ENCODE results near the gene SERPINB6.

DNA sequence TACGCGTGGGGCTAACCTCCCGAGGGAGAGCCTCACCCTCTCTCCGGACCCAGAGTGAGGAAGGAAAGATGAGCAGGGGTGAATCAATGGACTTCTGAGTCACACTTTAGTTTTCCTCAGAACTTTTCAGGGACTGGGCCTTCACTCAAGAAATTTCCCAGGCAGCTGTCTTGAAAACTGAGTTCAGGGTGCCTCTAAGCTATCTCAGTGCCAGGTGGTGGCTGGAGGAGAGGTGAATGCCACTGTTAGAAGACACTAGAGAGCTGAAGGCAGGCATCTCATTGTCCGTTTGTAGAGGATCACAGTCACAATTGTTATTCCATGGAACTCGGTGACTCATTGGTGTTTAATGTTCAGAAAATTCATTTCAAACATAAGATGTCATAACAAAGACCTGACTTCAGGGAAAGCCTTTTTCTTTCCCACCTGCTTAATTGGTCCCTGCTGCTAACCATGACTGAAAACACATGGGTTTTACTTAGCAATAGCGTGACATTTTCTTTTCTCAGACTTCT, 5.3 kb upstream of the SERPINB6 start:
- TF ChIP-seq, protein P1, sequence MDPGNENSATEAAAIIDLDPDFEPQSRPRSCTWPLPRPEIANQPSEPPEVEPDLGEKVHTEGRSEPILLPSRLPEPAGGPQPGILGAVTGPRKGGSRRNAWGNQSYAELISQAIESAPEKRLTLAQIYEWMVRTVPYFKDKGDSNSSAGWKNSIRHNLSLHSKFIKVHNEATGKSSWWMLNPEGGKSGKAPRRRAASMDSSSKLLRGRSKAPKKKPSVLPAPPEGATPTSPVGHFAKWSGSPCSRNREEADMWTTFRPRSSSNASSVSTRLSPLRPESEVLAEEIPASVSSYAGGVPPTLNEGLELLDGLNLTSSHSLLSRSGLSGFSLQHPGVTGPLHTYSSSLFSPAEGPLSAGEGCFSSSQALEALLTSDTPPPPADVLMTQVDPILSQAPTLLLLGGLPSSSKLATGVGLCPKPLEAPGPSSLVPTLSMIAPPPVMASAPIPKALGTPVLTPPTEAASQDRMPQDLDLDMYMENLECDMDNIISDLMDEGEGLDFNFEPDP (CRISPR knock-in tag; IDR thresholded peaks at IDR 0.05), result no peak
- TF ChIP-seq MEIS2 (IDR thresholded peaks at IDR 0.05; ENCODE audit: partially characterized antibody) (no peak), RFX5 (IDR thresholded peaks at IDR 0.05; ENCODE audit: low read depth, low read length) (no peak), IRF2 (CRISPR knock-in tag; IDR thresholded peaks at IDR 0.05) (no peak), EGR1 (conservative IDR thresholded peaks at IDR 0.05) (no peak), POLR2A (conservative IDR thresholded peaks at IDR 0.05) (no peak), SPI1 (IDR thresholded peaks at IDR 0.05; ENCODE audit: borderline replicate concordance, low read depth, low read length) (no peak), HDAC1 (IDR thresholded peaks at IDR 0.05) (no peak)
- TF ChIP-seq, protein P2, sequence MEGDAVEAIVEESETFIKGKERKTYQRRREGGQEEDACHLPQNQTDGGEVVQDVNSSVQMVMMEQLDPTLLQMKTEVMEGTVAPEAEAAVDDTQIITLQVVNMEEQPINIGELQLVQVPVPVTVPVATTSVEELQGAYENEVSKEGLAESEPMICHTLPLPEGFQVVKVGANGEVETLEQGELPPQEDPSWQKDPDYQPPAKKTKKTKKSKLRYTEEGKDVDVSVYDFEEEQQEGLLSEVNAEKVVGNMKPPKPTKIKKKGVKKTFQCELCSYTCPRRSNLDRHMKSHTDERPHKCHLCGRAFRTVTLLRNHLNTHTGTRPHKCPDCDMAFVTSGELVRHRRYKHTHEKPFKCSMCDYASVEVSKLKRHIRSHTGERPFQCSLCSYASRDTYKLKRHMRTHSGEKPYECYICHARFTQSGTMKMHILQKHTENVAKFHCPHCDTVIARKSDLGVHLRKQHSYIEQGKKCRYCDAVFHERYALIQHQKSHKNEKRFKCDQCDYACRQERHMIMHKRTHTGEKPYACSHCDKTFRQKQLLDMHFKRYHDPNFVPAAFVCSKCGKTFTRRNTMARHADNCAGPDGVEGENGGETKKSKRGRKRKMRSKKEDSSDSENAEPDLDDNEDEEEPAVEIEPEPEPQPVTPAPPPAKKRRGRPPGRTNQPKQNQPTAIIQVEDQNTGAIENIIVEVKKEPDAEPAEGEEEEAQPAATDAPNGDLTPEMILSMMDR (IDR thresholded peaks at IDR 0.05 in 2 of 3, conservative IDR thresholded peaks at IDR 0.05 in 1 of 3; ENCODE audit: insufficient read depth in 2 of 3, low read depth in 1 of 3, low read length in 3 of 3), result no peak
- TF ChIP-seq, protein P3, sequence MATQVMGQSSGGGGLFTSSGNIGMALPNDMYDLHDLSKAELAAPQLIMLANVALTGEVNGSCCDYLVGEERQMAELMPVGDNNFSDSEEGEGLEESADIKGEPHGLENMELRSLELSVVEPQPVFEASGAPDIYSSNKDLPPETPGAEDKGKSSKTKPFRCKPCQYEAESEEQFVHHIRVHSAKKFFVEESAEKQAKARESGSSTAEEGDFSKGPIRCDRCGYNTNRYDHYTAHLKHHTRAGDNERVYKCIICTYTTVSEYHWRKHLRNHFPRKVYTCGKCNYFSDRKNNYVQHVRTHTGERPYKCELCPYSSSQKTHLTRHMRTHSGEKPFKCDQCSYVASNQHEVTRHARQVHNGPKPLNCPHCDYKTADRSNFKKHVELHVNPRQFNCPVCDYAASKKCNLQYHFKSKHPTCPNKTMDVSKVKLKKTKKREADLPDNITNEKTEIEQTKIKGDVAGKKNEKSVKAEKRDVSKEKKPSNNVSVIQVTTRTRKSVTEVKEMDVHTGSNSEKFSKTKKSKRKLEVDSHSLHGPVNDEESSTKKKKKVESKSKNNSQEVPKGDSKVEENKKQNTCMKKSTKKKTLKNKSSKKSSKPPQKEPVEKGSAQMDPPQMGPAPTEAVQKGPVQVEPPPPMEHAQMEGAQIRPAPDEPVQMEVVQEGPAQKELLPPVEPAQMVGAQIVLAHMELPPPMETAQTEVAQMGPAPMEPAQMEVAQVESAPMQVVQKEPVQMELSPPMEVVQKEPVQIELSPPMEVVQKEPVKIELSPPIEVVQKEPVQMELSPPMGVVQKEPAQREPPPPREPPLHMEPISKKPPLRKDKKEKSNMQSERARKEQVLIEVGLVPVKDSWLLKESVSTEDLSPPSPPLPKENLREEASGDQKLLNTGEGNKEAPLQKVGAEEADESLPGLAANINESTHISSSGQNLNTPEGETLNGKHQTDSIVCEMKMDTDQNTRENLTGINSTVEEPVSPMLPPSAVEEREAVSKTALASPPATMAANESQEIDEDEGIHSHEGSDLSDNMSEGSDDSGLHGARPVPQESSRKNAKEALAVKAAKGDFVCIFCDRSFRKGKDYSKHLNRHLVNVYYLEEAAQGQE (IDR thresholded peaks at IDR 0.05; ENCODE audit: borderline replicate concordance), result no peak
- TF ChIP-seq, protein P3 (CRISPR knock-in tag; IDR thresholded peaks at IDR 0.05; ENCODE audit: low read depth), result no peak

Data from K562 (cell line).